Endothelial cell of umbilical vein (primary cell): Measurements from ENCODE around the gene RIMBP3C.

Experiments used
- CTCF ChIP-seq, 2 donors: IDR thresholded peaks; 1 replicate in 1 of 2; 2 replicates in 1 of 2; pipeline ENCODE4 v1.5.1; 2011; ENCODE audit warnings: low read length in 2 of 2, mild to moderate bottlenecking in 2 of 2, moderate library complexity in 2 of 2, control low read depth in 1 of 2, inconsistent platforms in 1 of 2, low read depth in 1 of 2; ENCODE audit not compliant: insufficient read depth in 1 of 2; ENCODE audit errors: extremely low read depth in 1 of 2
- EZH2 ChIP-seq: IDR thresholded peaks from 2 replicates; pipeline ENCODE4 v1.6.1; 2012; ENCODE audit warnings: borderline replicate concordance, low read depth, mild to moderate bottlenecking, moderate library complexity, low read length, inconsistent platforms; ENCODE audit not compliant: severe bottlenecking
- JUN ChIP-seq: IDR thresholded peaks from 2 replicates; pipeline ENCODE4 v1.6.1; 2011; ENCODE audit warnings: borderline replicate concordance, low read depth; ENCODE audit not compliant: insufficient read length, insufficient read depth
- POLR2A ChIP-seq: IDR thresholded peaks from 2 replicates; pipeline ENCODE4 v1.6.1; 2012; ENCODE audit warnings: low read depth, mild to moderate bottlenecking, control low read depth, low read length

DNA sequence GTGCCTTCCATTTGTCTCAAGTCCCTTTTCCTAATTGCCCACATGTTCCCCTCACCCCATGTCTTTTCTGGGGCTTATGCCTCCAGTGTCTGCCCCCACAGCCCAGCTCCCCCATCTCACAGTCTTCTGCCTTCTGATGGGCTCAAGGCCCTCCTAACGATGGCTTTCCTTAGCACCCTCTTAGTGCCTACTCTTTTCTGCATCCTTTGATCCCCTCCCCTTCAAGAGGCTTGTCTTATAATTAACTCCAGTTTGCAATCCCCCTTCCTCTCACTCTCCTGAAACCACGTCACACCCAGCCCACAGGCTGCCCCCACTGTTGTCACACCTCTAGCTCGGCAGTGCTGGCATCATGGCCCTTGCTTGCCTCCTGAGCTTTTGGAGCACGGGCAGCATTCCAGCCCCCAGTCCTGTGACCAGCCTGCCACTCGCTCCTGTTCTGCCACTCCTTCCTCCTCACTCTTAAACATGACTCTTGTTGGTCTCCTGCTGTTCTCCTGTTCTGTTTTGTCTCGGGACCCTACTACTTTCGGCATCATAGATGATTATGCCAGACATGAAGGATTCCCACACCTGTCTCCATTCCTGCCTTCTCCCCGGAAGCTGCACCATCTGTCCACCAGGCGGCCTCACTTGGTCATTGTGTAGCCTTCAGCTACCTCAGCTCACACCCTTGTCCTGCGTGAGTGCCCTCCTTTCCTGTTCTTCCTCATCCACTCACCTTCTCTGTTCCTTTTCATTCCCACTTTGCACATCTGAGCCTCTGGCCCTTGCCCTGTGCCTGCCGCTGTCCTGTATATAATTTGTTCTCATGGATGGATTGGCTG lies 42.4 kb upstream of the RIMBP3C start:
- TF ChIP-seq CTCF (IDR thresholded peaks at IDR 0.05; ENCODE audit: extremely low read depth in 1 of 2, insufficient read depth in 1 of 2, low read depth in 1 of 2, low read length in 2 of 2) (peak; percentile 28 to 30), POLR2A (no peak), JUN (no peak), EZH2 (no peak)
